ENCODE data around the gene ATF4. TPM values are rescaled to one million over a fixed set of nuclear protein-coding genes. Genes with fewer than 3 reads are reported as not detected.
A peak's percentile ranks its signal among the peaks of the same experiment; 100 is the strongest.

Gene ATF4
- total RNA-seq, 3 donors from 2014 or later = 339 to 403 (median 347) TPM

GRCh38 chr22:39559456-39560105 is 39.2 kb downstream of the ATF4 start:
- peaks cover 8 to 40% of the 10 kb centered on the region in 2 donors for H3K27me3 ChIP-seq
- no peaks in the 10 kb centered on the region for H3K9me3 ChIP-seq
- no peak overlapping the region for H3K4me3 ChIP-seq
- no peak for TF ChIP-seq POLR2A (IDR thresholded peaks at IDR 0.05)
- TF ChIP-seq CTCF (IDR thresholded peaks at IDR 0.05) = peak in 2 of 3 donors; percentile 21 to 28
- TF ChIP-seq POLR2AphosphoS5 (IDR thresholded peaks at IDR 0.05) = no peak
- peaks cover 0 to 4% of the 10 kb centered on the region in 2 donors for H3K4me1 ChIP-seq
- DNase-seq (ENCODE audit: low spot score in 2 of 2) = no peak
- no peak overlapping the region for H3K27ac ChIP-seq
- no peaks in the 10 kb centered on the region for H3K36me3 ChIP-seq
- intact Hi-C loops (cut with DNase I; ENCODE audit: low total_unique reads) = no loop called here

- DNase-seq (ENCODE audit: low spot score in 2 of 2) = no peak
- no peaks in the 10 kb centered on the region for H3K9me3 ChIP-seq
- intact Hi-C loops (cut with DNase I; ENCODE audit: low total_unique reads) = no loop called here
- H3K27me3 ChIP-seq = peaks cover 8 to 40% of the 10 kb centered on the region in 2 donors
- H3K27ac ChIP-seq = no peak overlapping the region
- H3K36me3 ChIP-seq = no peaks in the 10 kb centered on the region
- no peak overlapping the region for H3K4me3 ChIP-seq
- TF ChIP-seq CTCF (IDR thresholded peaks at IDR 0.05) (no peak), POLR2A (IDR thresholded peaks at IDR 0.05) (no peak), POLR2AphosphoS5 (IDR thresholded peaks at IDR 0.05) (no peak)
- H3K4me1 ChIP-seq = peaks cover 0 to 4% of the 10 kb centered on the region in 2 donors
Observed at GRCh38 chr22:39560127-39560526, 39.8 kb downstream of the ATF4 start.

DNA sequence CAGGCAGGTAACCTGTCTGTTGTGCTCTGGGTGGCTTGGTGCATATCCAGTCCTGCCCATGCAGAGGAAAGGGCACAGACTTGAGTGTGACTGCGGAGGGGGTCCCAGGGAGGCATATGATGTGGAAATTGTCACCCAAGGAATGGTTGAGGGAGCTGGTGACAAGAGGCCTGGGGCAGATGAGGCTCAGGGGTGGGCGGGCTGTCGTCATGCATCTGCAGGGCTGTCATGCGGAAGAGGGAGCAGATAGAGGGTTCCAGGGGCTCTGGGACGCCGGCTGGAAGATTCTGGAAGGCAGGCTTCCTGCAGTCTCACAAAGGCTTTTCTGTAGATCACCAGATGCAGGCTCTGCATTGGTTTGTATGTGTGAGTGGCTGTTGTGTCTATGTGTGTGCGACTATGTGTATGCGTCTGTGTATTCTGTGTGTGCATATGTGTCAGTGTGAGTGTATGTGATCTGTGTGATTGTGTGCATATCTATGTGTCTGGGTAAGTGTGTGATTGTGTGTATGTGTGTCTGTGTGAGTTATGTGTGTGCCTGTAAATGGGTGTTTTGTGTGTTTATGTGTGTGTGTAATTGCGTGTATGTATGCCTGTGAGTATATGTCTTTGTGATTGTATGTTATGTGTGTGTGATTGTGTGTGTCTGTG is 42.6 kb downstream of the ATF4 start:
- intact Hi-C loops (cut with DNase I; ENCODE audit: low total_unique reads) = no loop called here
- no peak for DNase-seq (ENCODE audit: low spot score in 2 of 2)
- TF ChIP-seq CTCF (IDR thresholded peaks at IDR 0.05) (no peak), POLR2AphosphoS5 (IDR thresholded peaks at IDR 0.05) (no peak)
- Histone ChIP-seq H3K4me3 (no peak overlapping the region), H3K36me3 (no peaks in the 10 kb centered on the region), H3K27me3 (peaks cover 8 to 25% of the 10 kb centered on the region in 2 donors), H3K9me3 (no peaks in the 10 kb centered on the region), H3K27ac (no peak overlapping the region), H3K4me1 (peaks cover 0 to 4% of the 10 kb centered on the region in 2 donors)

DNA sequence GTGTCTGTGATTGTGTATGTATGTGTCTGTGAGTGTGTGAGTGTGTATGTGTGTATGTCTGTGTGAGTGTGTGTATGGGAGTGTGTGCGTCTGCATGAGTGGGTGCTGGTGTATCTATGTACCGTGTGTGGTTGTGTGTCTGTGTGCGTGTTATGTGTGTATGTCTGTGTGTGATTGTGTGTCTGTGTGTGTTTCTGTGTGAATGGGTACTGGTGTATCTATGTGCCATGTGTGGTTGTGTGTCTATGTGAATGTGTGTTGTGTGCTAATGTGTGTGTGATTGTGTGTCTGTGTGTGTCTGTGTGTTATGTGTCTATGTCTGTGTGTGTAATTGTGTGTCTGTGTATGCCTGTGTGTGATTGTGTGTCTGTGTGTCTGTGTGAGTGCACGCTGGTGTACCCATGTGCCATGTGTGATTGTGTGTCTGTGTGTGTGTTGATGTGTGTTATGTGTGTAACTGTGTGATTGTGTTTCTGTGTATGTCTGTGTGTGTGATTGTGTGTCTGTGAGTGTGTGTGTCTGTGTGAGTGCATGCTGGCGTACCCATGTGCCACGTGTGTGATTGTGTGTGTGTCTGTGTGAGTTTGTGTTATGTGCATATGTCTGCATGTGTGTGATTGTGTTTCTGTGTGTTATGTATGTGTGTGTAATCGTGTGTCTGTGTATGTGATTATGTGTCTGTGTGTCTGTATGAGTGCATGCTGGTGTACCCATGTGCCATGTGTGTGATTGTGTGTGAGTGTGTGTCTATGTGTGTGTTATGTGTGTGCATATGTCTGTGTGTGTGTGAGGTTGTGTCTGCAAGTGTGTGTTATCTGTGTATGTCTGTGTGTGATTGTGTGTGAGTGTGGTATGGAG is 43.4 kb downstream of the ATF4 start:
- peaks cover 4 to 17% of the 10 kb centered on the region in 2 donors for H3K27me3 ChIP-seq
- intact Hi-C loops (cut with DNase I; ENCODE audit: low total_unique reads) = no loop called here
- H3K27ac ChIP-seq = no peak overlapping the region
- H3K4me1 ChIP-seq = no peaks in the 10 kb centered on the region
- H3K9me3 ChIP-seq = no peaks in the 10 kb centered on the region
- DNase-seq (ENCODE audit: low spot score in 2 of 2) = no peak
- TF ChIP-seq POLR2A (IDR thresholded peaks at IDR 0.05) = no peak
- TF ChIP-seq CTCF (IDR thresholded peaks at IDR 0.05) = no peak
- TF ChIP-seq POLR2AphosphoS5 (IDR thresholded peaks at IDR 0.05) = no peak
- no peak overlapping the region for H3K4me3 ChIP-seq
- no peaks in the 10 kb centered on the region for H3K36me3 ChIP-seq

Measured in breast epithelium (tissue), 4 donors.